NK-92 (cell line): ENCODE results near the gene SUSD4.
"Not testable (repeated sequence)": the region's sequence is repeated elsewhere in the genome, so short reads cannot be mapped to it uniquely, and the experiment has no call there.

ENCODE experiments used
- DNase-seq: peaks from one replicate; lab custom pipeline; 2025; ENCODE audit not compliant: unreplicated experiment; lab: John Stamatoyannopoulos, UW

Gene SUSD4

GRCh38 chr1:223257856-223258550 lies 106.0 kb downstream of the SUSD4 start:
- DNase-seq: no peak

- DNase-seq: no peak
Observed at GRCh38 chr1:223256034-223256433, 107.9 kb downstream of the SUSD4 start.

GRCh38 chr1:223253916-223254315 lies 110.1 kb downstream of the SUSD4 start:
- DNase-seq: no peak

GRCh38 chr1:223251387-223251786 lies 112.6 kb downstream of the SUSD4 start:
- not testable (repeated sequence) for DNase-seq

GRCh38 chr1:223250632-223251015 lies 113.4 kb downstream of the SUSD4 start:
- no peak for DNase-seq

GRCh38 chr1:223249854-223250631 lies 113.9 kb downstream of the SUSD4 start:
- DNase-seq: no peak

- DNase-seq: no peak
Observed at GRCh38 chr1:223248770-223249140, 115.2 kb downstream of the SUSD4 start.

GRCh38 chr1:223248001-223248769 lies 115.8 kb downstream of the SUSD4 start:
- DNase-seq: no peak

GRCh38 chr1:223246476-223247112 lies 117.4 kb downstream of the SUSD4 start:
- no peak for DNase-seq

- no peak for DNase-seq
Observed at GRCh38 chr1:223245983-223246382, 118.0 kb downstream of the SUSD4 start.

- no peak for DNase-seq
Observed at GRCh38 chr1:223245411-223245810, 118.6 kb downstream of the SUSD4 start.

- DNase-seq: no peak
Observed at GRCh38 chr1:223244366-223245103, 119.4 kb downstream of the SUSD4 start.

GRCh38 chr1:223243441-223244050 lies 120.4 kb downstream of the SUSD4 start:
- no peak for DNase-seq

- no peak for DNase-seq
Observed at GRCh38 chr1:223242971-223243370, 121.0 kb downstream of the SUSD4 start.

- no peak for DNase-seq
Observed at GRCh38 chr1:223242382-223242955, 121.5 kb downstream of the SUSD4 start.

GRCh38 chr1:223240122-223240521 lies 123.9 kb downstream of the SUSD4 start:
- DNase-seq: no peak

- DNase-seq: no peak
Observed at GRCh38 chr1:223235091-223235490, 128.9 kb downstream of the SUSD4 start.

- no peak for DNase-seq
Observed at GRCh38 chr1:223234534-223234933, 129.4 kb downstream of the SUSD4 start.

- DNase-seq: no peak
Observed at GRCh38 chr1:223234170-223234514, 129.8 kb downstream of the SUSD4 start.
